ENCODE data around the gene SMIM22.

SMIM22 gene

DNA sequence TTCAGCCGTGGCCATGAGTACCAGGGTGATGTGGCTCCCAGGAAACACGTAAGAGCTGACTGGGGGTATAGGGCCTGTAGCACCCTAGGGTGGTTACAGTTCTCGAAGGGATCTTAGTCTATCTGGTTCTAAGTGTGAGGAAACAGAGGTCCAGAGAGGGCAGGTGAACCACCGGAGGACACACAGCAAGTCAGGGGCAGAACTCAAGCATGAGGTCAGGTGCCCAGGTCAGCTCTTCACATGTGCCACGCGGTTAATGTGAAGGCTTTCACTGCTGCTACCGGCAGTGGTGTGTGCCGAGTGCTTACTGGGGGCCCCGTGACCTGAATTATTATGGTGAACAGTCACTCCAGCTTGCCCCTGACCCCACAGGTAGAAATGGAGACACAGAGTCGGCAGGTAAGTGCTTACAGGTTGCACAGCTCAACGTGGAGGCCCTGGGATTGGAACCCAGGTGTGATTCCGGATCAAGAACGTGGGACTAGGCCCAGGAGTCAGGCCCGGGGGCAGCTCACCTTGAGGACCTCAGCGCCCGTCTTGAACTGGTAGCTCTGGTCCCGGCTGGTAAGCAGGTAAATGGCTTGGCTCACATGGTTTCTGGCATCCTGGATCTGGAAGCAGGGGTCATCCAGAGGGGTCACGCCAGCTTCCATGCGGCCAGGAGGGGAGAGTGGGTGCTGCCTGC is 4.1 kb downstream of the SMIM22 start:
- no peaks in the 10 kb centered on the region for H3K9me3 ChIP-seq (ENCODE audit: control insufficient read depth in 1 of 2, low read length in 2 of 2)
- H3K4me3 ChIP-seq (ENCODE audit: low read depth in 1 of 2, low read length in 2 of 2) = no peak overlapping the region
- peaks cover 0 to 30% of the 10 kb centered on the region in 2 donors for H3K4me1 ChIP-seq (ENCODE audit: control insufficient read depth in 1 of 2, insufficient read depth in 2 of 2, low read length in 2 of 2)
- H3K36me3 ChIP-seq (ENCODE audit: control insufficient read depth in 1 of 2, insufficient read depth in 2 of 2, low read length in 2 of 2) = peaks cover 7 to 47% of the 10 kb centered on the region in 2 donors
- no peaks in the 10 kb centered on the region for H3K27me3 ChIP-seq (ENCODE audit: low read depth, low read length)
- no peak overlapping the region for H3K27ac ChIP-seq (ENCODE audit: low read length)

DNA sequence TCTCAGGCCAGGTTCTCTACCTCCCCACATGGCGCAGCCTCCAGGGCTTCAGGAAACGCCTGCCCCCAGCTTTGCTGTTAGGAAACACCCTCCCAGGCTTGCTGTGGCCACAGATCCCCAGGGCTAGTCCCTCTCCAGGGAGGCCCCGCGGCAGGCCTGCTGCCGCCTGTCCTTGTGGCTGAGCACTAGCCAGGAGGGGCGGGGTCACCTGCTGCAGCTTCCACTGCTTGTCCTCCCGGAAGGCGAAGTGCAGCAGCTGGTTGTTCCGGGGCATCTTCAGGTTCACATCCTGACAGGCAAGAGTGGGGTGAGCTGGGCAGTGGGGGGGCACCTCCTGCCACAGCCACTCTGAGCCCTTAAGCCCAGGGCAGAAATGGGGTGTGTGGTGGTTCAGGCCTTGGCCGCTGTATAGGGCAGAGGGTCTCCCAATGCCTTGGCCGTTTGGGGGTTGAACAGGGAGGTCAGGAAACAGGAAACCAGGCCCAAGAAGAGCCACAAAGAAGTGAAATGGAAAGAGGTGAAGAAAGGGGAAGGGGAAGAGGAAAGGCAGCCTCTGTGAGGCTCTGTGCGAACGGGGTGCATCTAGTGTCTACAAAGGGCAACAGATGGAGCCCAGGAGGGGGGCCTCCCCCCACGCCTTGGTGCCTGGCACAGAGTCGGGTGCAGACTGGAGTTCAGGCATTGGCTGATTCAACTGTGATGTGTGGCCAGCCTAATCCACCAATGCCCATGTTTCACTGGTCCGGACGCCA is 5.3 kb downstream of the SMIM22 start:
- Histone ChIP-seq H3K4me1 (ENCODE audit: control insufficient read depth in 1 of 2, insufficient read depth in 2 of 2, low read length in 2 of 2) (peaks cover 0 to 40% of the 10 kb centered on the region in 2 donors), H3K27me3 (ENCODE audit: low read depth, low read length) (no peaks in the 10 kb centered on the region), H3K4me3 (ENCODE audit: low read depth in 1 of 2, low read length in 2 of 2) (peak overlapping the region; percentile 21 to 24), H3K9me3 (ENCODE audit: control insufficient read depth in 1 of 2, low read length in 2 of 2) (no peaks in the 10 kb centered on the region), H3K27ac (ENCODE audit: low read length) (no peak overlapping the region), H3K36me3 (ENCODE audit: control insufficient read depth in 1 of 2, insufficient read depth in 2 of 2, low read length in 2 of 2) (peaks cover 7 to 57% of the 10 kb centered on the region in 2 donors)

DNA sequence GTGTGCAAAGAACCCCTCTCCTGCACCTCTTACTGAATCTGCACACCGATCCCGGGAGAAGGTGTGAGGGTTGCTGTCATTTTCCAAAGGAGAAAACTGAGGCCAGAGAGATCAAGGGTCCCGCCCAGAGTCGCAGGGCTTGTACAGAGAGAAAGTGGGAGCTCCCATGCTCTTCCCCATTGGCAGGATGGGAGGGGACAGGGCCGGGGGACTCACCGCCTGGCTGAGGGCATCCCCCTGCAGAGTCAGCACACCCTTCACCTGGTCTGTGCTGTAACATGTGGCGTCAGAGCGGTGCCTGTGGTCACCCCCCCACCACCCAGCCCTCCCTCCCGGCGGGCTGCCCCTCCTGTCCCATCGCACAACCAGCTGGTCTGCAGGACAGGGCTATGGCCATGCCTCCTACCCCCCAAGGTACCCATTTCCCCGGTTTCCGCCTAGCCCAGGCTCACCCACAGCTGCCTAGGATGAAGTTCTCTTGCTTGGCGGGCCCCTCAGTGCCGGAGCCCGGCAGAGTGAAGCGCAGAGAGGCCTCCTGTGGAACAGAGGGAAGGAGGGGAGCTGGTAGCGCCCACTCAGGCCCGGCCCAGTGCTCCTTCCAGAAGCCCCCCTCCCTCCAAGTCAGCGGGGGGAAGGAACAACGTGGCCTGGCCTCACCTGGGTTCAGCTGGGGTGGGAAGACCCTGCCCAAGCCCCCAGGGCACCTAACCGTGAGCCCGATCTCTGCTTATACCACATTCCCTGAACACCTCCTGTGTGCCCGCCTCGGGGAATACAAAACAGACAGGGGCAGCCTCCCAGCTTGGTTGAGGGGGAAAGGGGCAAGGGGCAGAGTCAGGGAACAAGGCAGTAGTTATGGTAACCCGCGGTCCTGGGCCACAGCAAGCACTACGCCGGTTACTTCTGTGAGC is 6.1 kb downstream of the SMIM22 start:
- peak overlapping the region; percentile 68 to 95 for H3K4me3 ChIP-seq (ENCODE audit: low read depth in 1 of 2, low read length in 2 of 2)
- H3K27ac ChIP-seq (ENCODE audit: low read length) = peak overlapping the region; percentile 72
- H3K9me3 ChIP-seq (ENCODE audit: control insufficient read depth in 1 of 2, low read length in 2 of 2) = no peaks in the 10 kb centered on the region
- H3K4me1 ChIP-seq (ENCODE audit: control insufficient read depth in 1 of 2, insufficient read depth in 2 of 2, low read length in 2 of 2) = peaks cover 0 to 40% of the 10 kb centered on the region in 2 donors
- peaks cover 7 to 51% of the 10 kb centered on the region in 2 donors for H3K36me3 ChIP-seq (ENCODE audit: control insufficient read depth in 1 of 2, insufficient read depth in 2 of 2, low read length in 2 of 2)
- no peaks in the 10 kb centered on the region for H3K27me3 ChIP-seq (ENCODE audit: low read depth, low read length)

DNA sequence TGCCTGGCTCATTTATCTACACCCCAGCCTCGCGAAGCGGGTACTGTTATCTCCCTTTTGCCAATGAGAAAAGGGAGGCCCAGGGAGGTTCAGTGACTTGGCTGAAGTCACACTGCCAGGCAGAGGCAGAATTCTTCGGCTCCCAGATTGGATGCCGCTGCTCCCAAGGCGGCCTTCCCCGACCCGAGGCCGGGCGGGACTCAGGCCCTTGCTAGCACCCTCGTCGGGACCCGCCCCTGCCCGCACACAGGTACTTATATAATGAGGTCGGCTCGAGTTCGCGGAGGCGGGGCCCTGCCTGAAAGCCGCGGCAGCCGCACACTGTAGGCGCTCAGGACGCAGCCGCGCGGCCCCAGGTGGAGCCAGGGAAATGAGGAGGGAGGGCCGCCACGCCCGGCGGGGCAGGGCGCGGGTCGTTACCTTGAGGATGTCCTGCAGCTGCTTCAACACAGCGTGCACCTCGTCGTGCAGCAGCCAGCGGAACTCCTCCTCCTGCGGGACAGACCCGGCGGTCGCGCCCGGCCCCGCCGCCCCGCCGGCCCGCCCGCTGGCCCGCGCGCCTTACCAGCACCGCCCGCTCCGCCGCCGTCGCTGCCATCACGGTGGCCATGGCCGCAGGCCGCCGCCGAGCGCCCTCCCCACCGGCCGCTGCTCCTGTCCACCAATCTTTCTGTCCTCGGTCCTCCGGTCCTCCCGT is 6.9 kb downstream of the SMIM22 start, which contains the start of gene ROGDI:
ROGDI (minus strand) TSS at position 672 of the 697 bp plus-strand sequence; CDS start at position 610, 62 bp downstream.
- peaks cover 7 to 51% of the 10 kb centered on the region in 2 donors for H3K36me3 ChIP-seq (ENCODE audit: control insufficient read depth in 1 of 2, insufficient read depth in 2 of 2, low read length in 2 of 2)
- no peaks in the 10 kb centered on the region for H3K9me3 ChIP-seq (ENCODE audit: control insufficient read depth in 1 of 2, low read length in 2 of 2)
- peak within 1 kb of the TSS; percentile 72 for H3K27ac ChIP-seq (ENCODE audit: low read length)
- peaks cover 0 to 40% of the 10 kb centered on the region in 2 donors for H3K4me1 ChIP-seq (ENCODE audit: control insufficient read depth in 1 of 2, insufficient read depth in 2 of 2, low read length in 2 of 2)
- peak within 1 kb of the TSS; percentile 68 to 95 for H3K4me3 ChIP-seq (ENCODE audit: low read depth in 1 of 2, low read length in 2 of 2)
- no peaks in the 10 kb centered on the region for H3K27me3 ChIP-seq (ENCODE audit: low read depth, low read length)

DNA sequence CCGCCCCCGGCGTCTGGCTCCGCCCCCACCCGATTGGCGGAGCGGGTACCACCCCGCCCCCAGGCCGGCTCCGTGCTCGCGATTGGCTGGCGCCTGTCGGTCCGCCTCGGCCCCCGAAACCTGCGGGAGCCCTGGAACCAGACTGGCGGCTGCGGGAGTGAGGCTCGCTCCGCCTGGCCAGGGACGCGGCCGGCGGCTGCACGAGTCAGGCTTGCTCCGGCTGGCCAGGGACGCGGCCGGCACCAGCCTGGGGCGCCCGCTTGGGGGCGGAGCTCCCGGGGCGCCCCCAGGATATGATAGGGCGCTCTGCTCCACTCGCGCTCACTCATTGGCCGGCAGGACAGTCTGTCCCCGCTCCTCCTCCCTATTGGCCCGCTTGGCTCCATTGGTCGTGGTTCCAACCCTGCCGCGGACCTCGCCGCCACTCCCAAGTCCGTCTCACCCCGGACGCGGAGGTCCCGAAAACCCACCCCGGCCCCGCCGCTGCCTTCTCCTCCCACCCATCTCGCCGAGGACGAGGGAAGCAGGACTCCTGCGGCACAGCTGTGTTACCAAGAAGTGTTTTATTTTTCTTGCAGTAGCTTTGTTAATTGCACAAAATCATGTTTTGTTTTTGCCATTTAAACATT is 7.6 kb downstream of the SMIM22 start:
- Histone ChIP-seq H3K4me1 (ENCODE audit: control insufficient read depth in 1 of 2, insufficient read depth in 2 of 2, low read length in 2 of 2) (peaks cover 0 to 40% of the 10 kb centered on the region in 2 donors), H3K36me3 (ENCODE audit: control insufficient read depth in 1 of 2, insufficient read depth in 2 of 2, low read length in 2 of 2) (peaks cover 7 to 51% of the 10 kb centered on the region in 2 donors), H3K4me3 (ENCODE audit: low read depth in 1 of 2, low read length in 2 of 2) (peak overlapping the region; percentile 64 to 95), H3K27me3 (ENCODE audit: low read depth, low read length) (no peaks in the 10 kb centered on the region), H3K9me3 (ENCODE audit: control insufficient read depth in 1 of 2, low read length in 2 of 2) (no peaks in the 10 kb centered on the region), H3K27ac (ENCODE audit: low read length) (peak overlapping the region; percentile 14)

DNA sequence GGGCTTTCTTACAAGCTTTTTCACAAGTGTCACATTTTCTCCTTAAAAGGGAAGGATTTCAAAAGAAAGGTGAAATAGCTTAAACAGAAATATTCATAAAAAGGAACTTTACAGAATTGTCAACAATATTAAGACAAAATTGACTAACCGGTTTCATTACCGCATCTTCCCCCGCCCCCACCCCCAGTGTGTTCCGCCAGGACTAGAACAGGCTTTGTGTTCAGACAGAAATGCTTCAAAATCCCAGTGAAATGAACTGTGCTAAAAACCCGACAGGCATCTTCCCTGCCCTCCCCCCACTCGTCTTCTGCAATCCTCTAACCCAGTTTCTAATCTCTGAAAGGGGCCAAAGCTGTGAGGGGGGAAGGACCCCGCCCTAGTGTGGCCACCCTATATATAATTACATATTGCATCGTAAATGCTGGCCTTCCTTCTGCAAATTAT is 8.3 kb downstream of the SMIM22 start:
- peaks cover 0 to 40% of the 10 kb centered on the region in 2 donors for H3K4me1 ChIP-seq (ENCODE audit: control insufficient read depth in 1 of 2, insufficient read depth in 2 of 2, low read length in 2 of 2)
- H3K9me3 ChIP-seq (ENCODE audit: control insufficient read depth in 1 of 2, low read length in 2 of 2) = no peaks in the 10 kb centered on the region
- H3K27me3 ChIP-seq (ENCODE audit: low read depth, low read length) = no peaks in the 10 kb centered on the region
- H3K27ac ChIP-seq (ENCODE audit: low read length) = peak overlapping the region; percentile 14
- peak overlapping the region; percentile 64 to 95 for H3K4me3 ChIP-seq (ENCODE audit: low read depth in 1 of 2, low read length in 2 of 2)
- H3K36me3 ChIP-seq (ENCODE audit: control insufficient read depth in 1 of 2, insufficient read depth in 2 of 2, low read length in 2 of 2) = peaks cover 7 to 46% of the 10 kb centered on the region in 2 donors

DNA sequence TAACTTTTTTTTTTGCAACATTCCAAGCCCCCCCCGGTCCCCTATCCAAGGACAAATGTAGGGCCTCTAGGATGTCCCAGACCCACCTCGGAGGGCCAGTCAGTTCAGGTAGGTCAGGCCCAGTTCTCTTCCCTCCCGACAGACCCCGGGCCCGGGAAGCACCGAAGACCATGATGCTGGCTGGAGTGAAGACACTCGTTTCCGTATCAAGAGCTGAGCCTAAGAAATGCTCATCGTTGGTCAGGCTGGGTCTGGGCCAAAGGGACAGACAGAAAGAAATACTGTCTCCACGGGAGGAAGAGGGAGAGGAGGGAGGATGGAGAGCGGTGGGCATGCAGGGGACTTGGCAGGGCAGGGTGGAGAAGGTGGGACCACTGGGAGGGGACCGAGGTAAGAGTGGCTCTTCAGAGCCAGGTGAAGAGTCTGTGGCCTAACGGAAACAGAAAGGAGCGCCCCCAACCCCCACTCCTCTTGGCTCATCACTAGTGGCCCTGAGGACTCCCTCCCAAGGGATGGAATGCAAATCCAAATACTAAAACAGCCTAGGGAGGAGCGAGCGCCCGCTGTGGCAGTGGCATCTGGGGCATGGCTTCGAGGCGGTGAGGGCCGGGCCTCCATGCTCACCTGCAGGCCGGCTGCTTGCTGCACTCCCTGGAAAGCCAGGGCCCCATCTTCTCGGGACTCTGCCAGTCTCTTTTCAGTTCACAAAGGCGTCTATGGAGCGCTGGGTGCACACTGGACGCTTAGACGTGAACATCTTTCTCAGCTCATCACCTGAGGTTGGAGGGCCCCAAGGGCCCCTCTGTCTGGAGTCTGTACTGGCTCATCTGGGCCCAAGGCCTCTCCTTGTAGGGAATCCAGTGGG is 9.0 kb downstream of the SMIM22 start:
- H3K9me3 ChIP-seq (ENCODE audit: control insufficient read depth in 1 of 2, low read length in 2 of 2) = no peaks in the 10 kb centered on the region
- H3K27me3 ChIP-seq (ENCODE audit: low read depth, low read length) = no peaks in the 10 kb centered on the region
- no peak overlapping the region for H3K4me3 ChIP-seq (ENCODE audit: low read depth in 1 of 2, low read length in 2 of 2)
- H3K27ac ChIP-seq (ENCODE audit: low read length) = no peak overlapping the region
- H3K4me1 ChIP-seq (ENCODE audit: control insufficient read depth in 1 of 2, insufficient read depth in 2 of 2, low read length in 2 of 2) = peaks cover 0 to 40% of the 10 kb centered on the region in 2 donors
- peaks cover 2 to 44% of the 10 kb centered on the region in 2 donors for H3K36me3 ChIP-seq (ENCODE audit: control insufficient read depth in 1 of 2, insufficient read depth in 2 of 2, low read length in 2 of 2)

DNA sequence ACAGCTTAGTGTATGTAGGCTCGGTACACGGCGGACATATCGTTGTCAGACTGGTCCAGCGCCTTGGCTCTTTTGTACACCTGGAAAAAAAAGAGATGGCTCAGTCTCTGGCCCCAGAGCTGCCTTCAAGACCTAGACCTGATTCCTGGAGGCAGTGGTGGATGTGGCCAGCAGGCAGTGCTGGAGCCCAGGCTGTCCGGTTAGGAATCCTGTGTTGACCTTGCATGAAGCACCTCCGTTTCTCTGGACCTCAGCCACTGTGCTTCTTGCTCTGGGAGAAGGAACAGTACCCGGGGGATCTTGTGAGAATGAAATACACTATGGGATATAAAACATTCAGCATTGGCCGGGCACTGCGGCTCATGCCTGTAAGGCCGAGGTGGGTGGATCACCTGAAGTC is 10.1 kb downstream of the SMIM22 start:
- Histone ChIP-seq H3K9me3 (ENCODE audit: control insufficient read depth in 1 of 2, low read length in 2 of 2) (no peaks in the 10 kb centered on the region), H3K27ac (ENCODE audit: low read length) (no peak overlapping the region), H3K4me1 (ENCODE audit: control insufficient read depth in 1 of 2, insufficient read depth in 2 of 2, low read length in 2 of 2) (peaks cover 0 to 40% of the 10 kb centered on the region in 2 donors), H3K4me3 (ENCODE audit: low read depth in 1 of 2, low read length in 2 of 2) (no peak overlapping the region), H3K27me3 (ENCODE audit: low read depth, low read length) (no peaks in the 10 kb centered on the region), H3K36me3 (ENCODE audit: control insufficient read depth in 1 of 2, insufficient read depth in 2 of 2, low read length in 2 of 2) (peaks cover 0 to 41% of the 10 kb centered on the region in 2 donors)

DNA sequence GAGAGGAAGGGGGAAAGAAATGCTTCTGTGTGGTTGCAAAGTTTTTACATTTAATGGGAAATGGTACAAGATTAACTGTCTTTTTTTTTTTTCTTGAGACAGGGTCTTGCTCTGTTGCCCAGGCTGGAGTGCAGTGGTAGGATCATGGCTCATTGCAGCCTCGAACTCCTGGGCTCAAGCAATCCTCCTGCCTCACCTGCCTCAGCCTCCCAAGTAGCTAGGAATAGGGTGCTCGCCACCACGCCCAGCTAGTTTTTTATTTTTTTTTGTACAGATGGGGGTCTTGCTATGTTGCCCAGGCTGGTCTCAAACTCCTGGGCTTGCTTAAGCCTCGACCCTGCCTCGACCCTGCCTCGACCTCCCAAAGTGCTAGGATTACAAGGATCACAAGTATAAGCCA is 11.1 kb downstream of the SMIM22 start:
- no peaks in the 10 kb centered on the region for H3K27me3 ChIP-seq (ENCODE audit: low read depth, low read length)
- H3K4me3 ChIP-seq (ENCODE audit: low read depth in 1 of 2, low read length in 2 of 2) = no peak overlapping the region
- no peaks in the 10 kb centered on the region for H3K9me3 ChIP-seq (ENCODE audit: control insufficient read depth in 1 of 2, low read length in 2 of 2)
- H3K27ac ChIP-seq (ENCODE audit: low read length) = no peak overlapping the region
- H3K36me3 ChIP-seq (ENCODE audit: control insufficient read depth in 1 of 2, insufficient read depth in 2 of 2, low read length in 2 of 2) = peaks cover 1 to 45% of the 10 kb centered on the region in 2 donors
- H3K4me1 ChIP-seq (ENCODE audit: control insufficient read depth in 1 of 2, insufficient read depth in 2 of 2, low read length in 2 of 2) = peaks cover 0 to 29% of the 10 kb centered on the region in 2 donors
